GM12891 (cell line): Measurements from ENCODE around the gene ANKRD44.

Source experiments
- POLR2A ChIP-seq: IDR thresholded peaks from 2 replicates; pipeline ENCODE4 v1.6.1; 2011; ENCODE audit warnings: low read depth, low read length, control low read depth
- POLR2AphosphoS5 ChIP-seq: IDR thresholded peaks from 2 replicates; pipeline ENCODE4 v1.6.1; 2011; ENCODE audit warnings: low read depth, low read length, control low read depth
- POU2F2 ChIP-seq: IDR thresholded peaks from 2 replicates; pipeline ENCODE4 v1.6.1; 2011; ENCODE audit warnings: low read depth, mild to moderate bottlenecking, control low read depth, low read length, moderate library complexity
- SPI1 ChIP-seq: IDR thresholded peaks from 2 replicates; pipeline ENCODE4 v1.6.1; 2011; ENCODE audit warnings: low read depth, low read length, control low read depth
- TAF1 ChIP-seq: IDR thresholded peaks from 2 replicates; pipeline ENCODE4 v1.6.1; 2011; ENCODE audit warnings: low read depth, low read length, control low read depth

DNA sequence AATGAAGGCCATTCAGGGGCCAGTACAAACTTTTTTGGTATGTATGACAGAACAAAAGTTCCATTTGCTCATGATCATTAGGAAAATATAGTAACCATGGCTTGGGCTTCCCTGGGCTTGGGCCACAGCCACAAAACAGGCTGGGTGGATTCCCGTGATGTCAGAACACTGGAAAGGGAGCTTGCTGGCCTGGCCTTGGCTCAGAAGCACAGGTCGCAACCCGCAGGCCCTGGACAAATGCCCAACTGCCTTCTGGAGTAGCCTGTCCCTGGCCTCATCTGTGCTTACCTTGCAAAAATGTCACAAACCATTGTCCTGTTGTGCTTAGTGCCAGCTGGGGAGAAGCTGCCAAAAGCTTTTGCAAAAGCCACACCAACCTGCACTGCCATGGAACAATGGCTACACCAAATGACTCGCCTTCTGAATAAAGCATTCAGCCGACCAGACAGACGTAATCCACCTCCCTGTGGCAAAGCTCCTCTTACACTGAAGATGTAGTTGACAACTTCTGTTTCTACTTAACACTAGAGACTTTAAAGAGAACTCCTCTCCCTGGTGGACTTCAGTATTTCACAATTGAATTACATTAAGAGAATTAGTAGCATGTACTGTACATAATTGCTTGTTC is 125.5 kb downstream of the ANKRD44 start:
- TF ChIP-seq POLR2A: no peak
- TF ChIP-seq TAF1: no peak
- TF ChIP-seq POU2F2: no peak
- TF ChIP-seq POLR2AphosphoS5: no peak
- no peak for TF ChIP-seq SPI1
